ENCODE results near the gene ADAMTS16.

DNA sequence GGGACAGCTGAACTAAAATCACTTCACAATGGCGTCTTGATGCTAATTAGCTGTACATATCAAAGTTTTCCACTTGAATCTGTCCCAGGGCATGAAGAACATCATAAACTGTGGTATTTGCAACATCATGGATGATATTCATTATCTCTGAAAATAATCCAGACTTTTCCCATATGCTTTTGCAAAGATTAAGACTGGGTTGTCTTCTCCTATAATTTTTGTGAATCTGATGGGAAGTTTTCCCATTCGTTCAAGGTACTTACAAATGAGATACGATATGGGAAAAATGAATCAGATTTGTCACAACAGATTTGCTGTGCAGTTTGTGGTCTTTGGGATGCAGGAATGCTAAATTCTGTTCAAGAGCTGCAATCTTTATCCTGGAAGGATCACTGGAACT lies 17.4 kb upstream of the ADAMTS16 start:
- TF ChIP-seq, protein P1, sequence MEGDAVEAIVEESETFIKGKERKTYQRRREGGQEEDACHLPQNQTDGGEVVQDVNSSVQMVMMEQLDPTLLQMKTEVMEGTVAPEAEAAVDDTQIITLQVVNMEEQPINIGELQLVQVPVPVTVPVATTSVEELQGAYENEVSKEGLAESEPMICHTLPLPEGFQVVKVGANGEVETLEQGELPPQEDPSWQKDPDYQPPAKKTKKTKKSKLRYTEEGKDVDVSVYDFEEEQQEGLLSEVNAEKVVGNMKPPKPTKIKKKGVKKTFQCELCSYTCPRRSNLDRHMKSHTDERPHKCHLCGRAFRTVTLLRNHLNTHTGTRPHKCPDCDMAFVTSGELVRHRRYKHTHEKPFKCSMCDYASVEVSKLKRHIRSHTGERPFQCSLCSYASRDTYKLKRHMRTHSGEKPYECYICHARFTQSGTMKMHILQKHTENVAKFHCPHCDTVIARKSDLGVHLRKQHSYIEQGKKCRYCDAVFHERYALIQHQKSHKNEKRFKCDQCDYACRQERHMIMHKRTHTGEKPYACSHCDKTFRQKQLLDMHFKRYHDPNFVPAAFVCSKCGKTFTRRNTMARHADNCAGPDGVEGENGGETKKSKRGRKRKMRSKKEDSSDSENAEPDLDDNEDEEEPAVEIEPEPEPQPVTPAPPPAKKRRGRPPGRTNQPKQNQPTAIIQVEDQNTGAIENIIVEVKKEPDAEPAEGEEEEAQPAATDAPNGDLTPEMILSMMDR (IDR thresholded peaks at IDR 0.05): no peak
- TF ChIP-seq POLR2A (IDR thresholded peaks at IDR 0.05): no peak
